Measurements from ENCODE around the gene VENTX. TPM values are rescaled to one million over a fixed set of nuclear protein-coding genes. Genes with fewer than 3 reads are reported as not detected.
"Not testable (repeated sequence)": the region's sequence is repeated elsewhere in the genome, so short reads cannot be mapped to it uniquely, and the experiment has no call there.

Gene VENTX
- total RNA-seq, 1 donor from 2014 or later, result not detected

DNA sequence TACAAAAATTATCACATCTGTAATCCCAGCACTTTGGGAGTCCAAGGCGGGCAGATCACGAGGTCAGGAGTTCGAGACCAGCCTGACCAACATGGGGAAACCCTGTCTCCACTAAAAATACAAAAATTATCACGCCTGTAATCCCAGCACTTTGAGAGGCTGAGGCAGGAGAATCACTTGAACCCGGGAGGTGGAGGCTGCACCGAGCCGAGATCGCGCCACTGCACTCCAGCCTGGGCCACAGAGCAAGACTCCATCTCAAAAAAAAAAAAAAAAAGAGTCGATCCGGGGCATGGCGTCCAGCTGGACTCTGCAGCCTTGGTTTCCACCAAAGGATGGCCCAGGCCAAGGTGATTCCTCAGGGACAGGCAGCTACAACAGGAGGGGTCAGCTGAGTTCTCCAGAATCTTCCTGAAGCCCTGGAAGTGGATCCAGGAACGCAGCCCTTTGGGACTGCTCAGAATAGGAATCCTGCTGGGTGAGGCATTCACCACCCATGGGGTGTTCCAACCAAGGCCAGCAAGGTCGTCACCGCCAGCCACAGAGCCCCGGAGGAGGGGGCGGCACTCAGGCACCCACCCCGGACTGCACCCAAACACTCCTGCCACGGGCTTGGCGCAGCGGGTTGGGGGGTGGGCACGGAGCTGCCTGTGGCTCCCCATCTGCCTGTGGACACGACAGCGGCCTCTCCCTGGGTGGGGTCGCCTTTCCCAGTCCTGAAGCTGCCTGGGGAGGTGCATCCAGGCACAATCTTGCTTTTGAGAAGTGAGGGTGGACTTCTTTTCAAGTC is 19.7 kb upstream of the VENTX start:
- Mint-ChIP-seq H3K9me3 (ENCODE audit: low read depth) (no peaks in the 10 kb centered on the region), H3K36me3 (ENCODE audit: low read depth) (no peaks in the 10 kb centered on the region), H3K27ac (ENCODE audit: unreplicated experiment) (no peak overlapping the region), H3K4me1 (ENCODE audit: low read depth) (no peaks in the 10 kb centered on the region), H3K27me3 (ENCODE audit: low read depth) (peaks cover 34% of the 10 kb centered on the region), H3K4me3 (ENCODE audit: unreplicated experiment) (no peak overlapping the region)
- no peak for DNase-seq (ENCODE audit: low spot score)
- TF ChIP-seq, protein P1, sequence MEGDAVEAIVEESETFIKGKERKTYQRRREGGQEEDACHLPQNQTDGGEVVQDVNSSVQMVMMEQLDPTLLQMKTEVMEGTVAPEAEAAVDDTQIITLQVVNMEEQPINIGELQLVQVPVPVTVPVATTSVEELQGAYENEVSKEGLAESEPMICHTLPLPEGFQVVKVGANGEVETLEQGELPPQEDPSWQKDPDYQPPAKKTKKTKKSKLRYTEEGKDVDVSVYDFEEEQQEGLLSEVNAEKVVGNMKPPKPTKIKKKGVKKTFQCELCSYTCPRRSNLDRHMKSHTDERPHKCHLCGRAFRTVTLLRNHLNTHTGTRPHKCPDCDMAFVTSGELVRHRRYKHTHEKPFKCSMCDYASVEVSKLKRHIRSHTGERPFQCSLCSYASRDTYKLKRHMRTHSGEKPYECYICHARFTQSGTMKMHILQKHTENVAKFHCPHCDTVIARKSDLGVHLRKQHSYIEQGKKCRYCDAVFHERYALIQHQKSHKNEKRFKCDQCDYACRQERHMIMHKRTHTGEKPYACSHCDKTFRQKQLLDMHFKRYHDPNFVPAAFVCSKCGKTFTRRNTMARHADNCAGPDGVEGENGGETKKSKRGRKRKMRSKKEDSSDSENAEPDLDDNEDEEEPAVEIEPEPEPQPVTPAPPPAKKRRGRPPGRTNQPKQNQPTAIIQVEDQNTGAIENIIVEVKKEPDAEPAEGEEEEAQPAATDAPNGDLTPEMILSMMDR (IDR thresholded peaks at IDR 0.05), result no peak

DNA sequence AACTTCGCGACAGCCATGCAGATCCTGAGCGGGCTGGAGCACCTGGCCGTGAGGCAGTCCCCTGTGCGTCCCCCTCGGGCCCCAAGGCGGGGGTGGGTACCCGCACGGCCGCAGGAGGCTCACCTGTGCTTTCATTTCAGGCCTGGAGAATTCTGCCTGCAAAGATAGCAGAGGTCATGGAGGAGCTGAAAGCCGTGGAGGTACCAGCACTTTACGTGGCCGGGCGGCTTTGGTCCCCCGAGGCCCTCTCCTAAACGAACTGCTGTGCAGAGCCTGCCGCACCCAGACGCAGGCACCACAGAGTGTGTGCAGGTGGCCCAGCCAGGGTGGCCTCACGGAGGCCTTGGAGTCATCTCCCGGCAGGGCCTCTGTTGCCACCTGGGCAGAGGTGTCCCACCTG is 18.8 kb upstream of the VENTX start:
- Mint-ChIP-seq H3K36me3 (ENCODE audit: low read depth) (no peaks in the 10 kb centered on the region), H3K9me3 (ENCODE audit: low read depth) (no peaks in the 10 kb centered on the region), H3K27me3 (ENCODE audit: low read depth) (peaks cover 34% of the 10 kb centered on the region), H3K4me3 (ENCODE audit: unreplicated experiment) (no peak overlapping the region), H3K27ac (ENCODE audit: unreplicated experiment) (no peak overlapping the region), H3K4me1 (ENCODE audit: low read depth) (no peaks in the 10 kb centered on the region)
- TF ChIP-seq, protein P1 (IDR thresholded peaks at IDR 0.05), result no peak
- no peak for DNase-seq (ENCODE audit: low spot score)

DNA sequence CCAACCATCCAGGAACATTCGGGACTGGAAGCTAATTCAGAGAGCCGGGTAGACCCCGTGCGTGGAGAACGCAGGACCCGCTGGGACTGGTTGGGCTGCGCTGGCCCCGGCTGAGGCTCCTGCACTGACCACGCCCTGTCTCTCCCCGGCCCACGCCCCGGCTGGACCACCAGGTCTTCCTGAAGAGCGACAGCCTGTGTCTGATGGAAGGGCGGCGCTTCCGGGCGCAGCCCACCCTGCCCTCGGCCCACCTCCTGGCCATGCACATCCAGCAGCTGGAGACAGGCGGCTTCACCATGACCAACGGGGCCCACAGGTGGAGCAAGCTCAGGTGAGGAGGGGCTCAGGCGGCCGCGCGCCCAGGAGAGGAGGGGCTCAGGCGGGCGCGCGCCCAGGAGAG is 17.9 kb upstream of the VENTX start:
- no peaks in the 10 kb centered on the region for H3K9me3 Mint-ChIP-seq (ENCODE audit: low read depth)
- H3K27ac Mint-ChIP-seq (ENCODE audit: unreplicated experiment), result no peak overlapping the region
- H3K4me3 Mint-ChIP-seq (ENCODE audit: unreplicated experiment), result no peak overlapping the region
- DNase-seq (ENCODE audit: low spot score), result no peak
- TF ChIP-seq, protein P1 (IDR thresholded peaks at IDR 0.05), result no peak
- H3K4me1 Mint-ChIP-seq (ENCODE audit: low read depth), result no peaks in the 10 kb centered on the region
- peaks cover 41% of the 10 kb centered on the region for H3K27me3 Mint-ChIP-seq (ENCODE audit: low read depth)
- no peaks in the 10 kb centered on the region for H3K36me3 Mint-ChIP-seq (ENCODE audit: low read depth)

DNA sequence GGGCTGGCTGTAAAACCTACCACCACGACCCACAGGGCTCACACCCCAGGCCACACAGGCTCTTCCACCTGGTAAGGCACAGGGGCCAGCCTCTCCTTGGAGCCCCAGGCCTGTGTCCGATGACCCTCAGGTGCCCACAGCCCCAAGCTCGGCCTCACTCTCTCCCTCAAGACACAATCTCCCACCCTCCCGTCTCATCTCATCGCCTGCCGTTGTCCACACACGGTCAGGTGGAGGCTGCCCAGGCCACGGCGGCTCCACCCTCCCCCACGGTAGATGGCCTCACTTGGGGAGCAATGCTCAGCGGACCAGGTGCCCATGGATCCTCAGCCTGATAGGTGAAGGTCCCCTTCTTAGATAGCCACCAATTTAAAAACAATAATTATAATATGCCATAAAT is 16.3 kb upstream of the VENTX start:
- TF ChIP-seq, protein P1 (IDR thresholded peaks at IDR 0.05), result no peak
- Mint-ChIP-seq H3K27me3 (ENCODE audit: low read depth) (peaks cover 41% of the 10 kb centered on the region), H3K36me3 (ENCODE audit: low read depth) (no peaks in the 10 kb centered on the region), H3K9me3 (ENCODE audit: low read depth) (no peaks in the 10 kb centered on the region), H3K4me1 (ENCODE audit: low read depth) (peaks cover 9% of the 10 kb centered on the region), H3K27ac (ENCODE audit: unreplicated experiment) (no peak overlapping the region), H3K4me3 (ENCODE audit: unreplicated experiment) (no peak overlapping the region)
- no peak for DNase-seq (ENCODE audit: low spot score)

DNA sequence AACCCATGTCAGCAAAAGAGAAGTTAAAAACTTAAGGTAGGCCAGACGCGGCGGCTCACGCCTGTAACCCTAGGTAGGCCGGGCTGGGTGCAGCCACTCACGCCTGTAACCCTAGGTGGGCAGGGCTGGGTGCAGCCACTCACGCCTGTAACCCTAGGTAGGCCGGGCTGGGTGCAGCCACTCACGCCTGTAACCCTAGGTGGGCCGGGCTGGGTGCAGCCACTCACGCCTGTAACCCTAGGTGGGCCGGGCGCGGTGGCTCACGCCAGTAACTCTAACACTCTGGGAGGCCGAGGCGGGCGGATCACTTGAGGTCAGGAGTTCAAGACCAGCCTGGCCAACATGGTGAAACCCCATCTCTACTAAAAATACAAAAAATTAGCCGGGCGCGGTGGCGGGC is 15.9 kb upstream of the VENTX start:
- not testable (repeated sequence) for DNase-seq (ENCODE audit: low spot score); H3K27ac Mint-ChIP-seq (ENCODE audit: unreplicated experiment); H3K36me3 Mint-ChIP-seq (ENCODE audit: low read depth); H3K9me3 Mint-ChIP-seq (ENCODE audit: low read depth); H3K4me3 Mint-ChIP-seq (ENCODE audit: unreplicated experiment)
- peaks cover 12% of the 10 kb centered on the region for H3K4me1 Mint-ChIP-seq (ENCODE audit: low read depth)
- peaks cover 40% of the 10 kb centered on the region for H3K27me3 Mint-ChIP-seq (ENCODE audit: low read depth)

DNA sequence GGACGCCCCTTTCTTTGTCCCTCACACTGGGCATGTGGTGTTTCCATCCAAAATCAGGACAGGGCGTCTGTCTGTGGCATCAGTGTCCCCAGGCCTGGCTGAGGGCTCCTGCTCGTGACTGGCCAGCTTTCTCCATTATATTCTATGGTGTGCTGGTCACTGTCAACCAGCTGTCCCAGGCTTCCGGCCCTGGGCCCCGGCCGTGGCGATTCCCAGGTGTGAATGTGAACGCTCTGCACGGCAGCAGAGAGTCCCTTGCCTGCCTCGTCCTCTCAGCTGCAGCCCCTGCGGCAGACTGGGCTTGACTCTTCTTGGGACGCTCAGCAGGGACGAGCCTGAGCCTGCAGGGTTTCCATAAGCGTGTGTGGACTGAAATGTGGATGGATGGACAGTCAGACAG is 13.6 kb upstream of the VENTX start:
- H3K36me3 Mint-ChIP-seq (ENCODE audit: low read depth), result no peaks in the 10 kb centered on the region
- no peak overlapping the region for H3K4me3 Mint-ChIP-seq (ENCODE audit: unreplicated experiment)
- no peaks in the 10 kb centered on the region for H3K9me3 Mint-ChIP-seq (ENCODE audit: low read depth)
- peaks cover 49% of the 10 kb centered on the region for H3K27me3 Mint-ChIP-seq (ENCODE audit: low read depth)
- H3K27ac Mint-ChIP-seq (ENCODE audit: unreplicated experiment), result no peak overlapping the region
- peaks cover 12% of the 10 kb centered on the region for H3K4me1 Mint-ChIP-seq (ENCODE audit: low read depth)
- no peak for DNase-seq (ENCODE audit: low spot score)
- TF ChIP-seq, protein P1 (IDR thresholded peaks at IDR 0.05), result no peak

Data from chondrocyte (in vitro differentiated cells).